Natural killer cell (primary cell): Measurements from ENCODE around the gene TSEN54. TPM values are rescaled to one million over a fixed set of nuclear protein-coding genes. Genes with fewer than 3 reads are reported as not detected.
A peak's percentile ranks its signal among the peaks of the same experiment; 100 is the strongest.

Experiments used
- ATAC-seq, 3 donors: fragments of 150-1000 bp in 2 of 3; fragments of 200-7000 bp in 1 of 3; cut with Tn5 transposase; 1 replicate in 1 of 3; 2 replicates in 2 of 3; pipeline ENCODE4 v1.10.0; 2021; ENCODE audit warnings: mild to moderate bottlenecking in 2 of 3, moderate library complexity in 2 of 3
- DNase-seq, 2 donors: peaks; one replicate each; pipeline versions ENCODE4 v3.0.0 to v3.0.0-alpha.2; 2013 to 2021; ENCODE audit warnings: mixed read lengths in 1 of 2
- H3K27ac ChIP-seq: one replicate; pipeline ENCODE4 v1.5.1; 2013; ENCODE audit warnings: mild to moderate bottlenecking, low read length
- H3K27me3 ChIP-seq: one replicate; pipeline ENCODE4 v1.6.1; 2013; ENCODE audit warnings: low read length; ENCODE audit not compliant: control insufficient read depth, insufficient read depth
- H3K36me3 ChIP-seq: one replicate; pipeline ENCODE4 v1.6.1; 2013; ENCODE audit warnings: low read length; ENCODE audit not compliant: control insufficient read depth, insufficient read depth
- H3K4me1 ChIP-seq: one replicate; pipeline ENCODE4 v1.6.1; 2013; ENCODE audit warnings: low read length; ENCODE audit not compliant: control insufficient read depth, insufficient read depth
- H3K4me3 ChIP-seq: one replicate; pipeline ENCODE4 v1.5.1; 2013; ENCODE audit warnings: low read length
- H3K9me3 ChIP-seq: one replicate; pipeline ENCODE4 v1.6.1; 2013; ENCODE audit warnings: low read length; ENCODE audit not compliant: control insufficient read depth, insufficient read depth
- H3K27ac Mint-ChIP-seq, 2 donors: one replicate each; pipeline ENCODE4 v1.8.0; 2022; ENCODE audit warnings: mild to moderate bottlenecking in 2 of 2, mixed read lengths in 2 of 2, moderate library complexity in 1 of 2
- H3K27me3 Mint-ChIP-seq, 2 donors: one replicate each; pipeline ENCODE4 v1.8.0; 2022; ENCODE audit warnings: low read depth in 2 of 2, mixed read lengths in 2 of 2
- H3K36me3 Mint-ChIP-seq: one replicate; pipeline ENCODE4 v1.8.0; 2022; ENCODE audit warnings: mixed read lengths
- H3K4me1 Mint-ChIP-seq, 2 donors: one replicate each; pipeline ENCODE4 v1.8.0; 2022; ENCODE audit warnings: mixed read lengths in 2 of 2
- H3K4me3 Mint-ChIP-seq: one replicate; pipeline ENCODE4 v1.8.0; 2022; ENCODE audit warnings: mild to moderate bottlenecking, moderate library complexity, mixed read lengths
- H3K9me3 Mint-ChIP-seq, 2 donors: one replicate each; pipeline ENCODE4 v1.8.0; 2022; ENCODE audit warnings: mixed read lengths in 2 of 2
- CTCF ChIP-seq: fragments of 200-600 bp; IDR thresholded peaks from one replicate; pipeline ENCODE4 v1.8.0; 2022; ENCODE audit warnings: antibody characterized with exemption
- WGBS: methylation state at CpG from one replicate; pipeline ENCODE4 v1.1.7; 2013; ENCODE audit warnings: missing lambda C conversion rate; ENCODE audit not compliant: insufficient coverage; 5-methylcytosine and 5-hydroxymethylcytosine counted together
- intact Hi-C: fragments of 100-400 bp; cut with micrococcal nuclease; formaldehyde crosslinking; loops from one replicate; pipeline ENCODE4 v1.14.2; 2022
- total RNA-seq, 4 donors: library from RNA; stranded (reverse); fragments of 120-200 nt in 1 of 4; gene quantifications; one replicate each; pipeline versions ENCODE4 v1.2.3 to v1.2.4, GENCODE V29; 2013 to 2022

Gene TSEN54
- total RNA-seq, 3 donors from 2014 or later (not counting 1 experiment from before 2014, with no cell fraction given) = 180 to 224 (median 186) TPM

GRCh38 chr17:75489511-75489955 lies 26.8 kb upstream of the TSEN54 start:
- Histone ChIP-seq H3K4me1 (peaks cover 26% of the 10 kb centered on the region), H3K27ac (no peak overlapping the region), H3K4me3 (no peak overlapping the region), H3K36me3 (peaks cover 39% of the 10 kb centered on the region), H3K27me3 (no peaks in the 10 kb centered on the region), H3K9me3 (no peaks in the 10 kb centered on the region)
- H3K27ac Mint-ChIP-seq = peak overlapping the region; percentile 31 to 60
- peak overlapping the region; percentile 29 for H3K4me3 Mint-ChIP-seq
- intact Hi-C loops = no loop called here
- no peak for DNase-seq
- no peak for ATAC-seq
- no peaks in the 10 kb centered on the region for H3K9me3 Mint-ChIP-seq
- no peaks in the 10 kb centered on the region for H3K27me3 Mint-ChIP-seq
- WGBS = 88% methylated on average over 14 of the region's 14 CpGs
- H3K36me3 Mint-ChIP-seq = no peaks in the 10 kb centered on the region
- peaks cover 13 to 20% of the 10 kb centered on the region in 2 donors for H3K4me1 Mint-ChIP-seq
- no peak for TF ChIP-seq CTCF

- Histone ChIP-seq H3K4me3 (no peak overlapping the region), H3K36me3 (peaks cover 45% of the 10 kb centered on the region), H3K27me3 (no peaks in the 10 kb centered on the region), H3K27ac (no peak overlapping the region), H3K9me3 (no peaks in the 10 kb centered on the region), H3K4me1 (peaks cover 26% of the 10 kb centered on the region)
- ATAC-seq = no peak
- Mint-ChIP-seq H3K36me3 (no peaks in the 10 kb centered on the region), H3K27ac (no peak overlapping the region), H3K27me3 (no peaks in the 10 kb centered on the region), H3K4me1 (peaks cover 13 to 20% of the 10 kb centered on the region in 2 donors), H3K4me3 (no peak overlapping the region), H3K9me3 (no peaks in the 10 kb centered on the region)
- TF ChIP-seq CTCF = no peak
- DNase-seq = no peak
- 94% methylated on average over 14 of the region's 14 CpGs for WGBS
- intact Hi-C loops = no loop called here
These were observed 26.1 kb upstream of the TSEN54 start for GRCh38 chr17:75490173-75490743.

- Mint-ChIP-seq H3K9me3 (no peaks in the 10 kb centered on the region), H3K4me3 (no peak overlapping the region), H3K27me3 (no peaks in the 10 kb centered on the region), H3K36me3 (no peaks in the 10 kb centered on the region), H3K4me1 (peaks cover 13 to 19% of the 10 kb centered on the region in 2 donors), H3K27ac (no peak overlapping the region)
- intact Hi-C loops = no loop called here
- no peak for TF ChIP-seq CTCF
- 78% methylated on average over 19 of the region's 19 CpGs for WGBS
- no peak overlapping the region for H3K27ac ChIP-seq
- peaks cover 51% of the 10 kb centered on the region for H3K36me3 ChIP-seq
- no peak for ATAC-seq
- DNase-seq = no peak
- H3K27me3 ChIP-seq = no peaks in the 10 kb centered on the region
- no peaks in the 10 kb centered on the region for H3K9me3 ChIP-seq
- H3K4me3 ChIP-seq = no peak overlapping the region
- peaks cover 26% of the 10 kb centered on the region for H3K4me1 ChIP-seq
These were observed 25.2 kb upstream of the TSEN54 start for GRCh38 chr17:75490953-75491649.
